GM12891 (cell line): Measurements from ENCODE around the gene ICAM3.
"Not testable (repeated sequence)": the region's sequence is repeated elsewhere in the genome, so short reads cannot be mapped to it uniquely, and the experiment has no call there.

Experiments used
- POLR2A ChIP-seq: IDR thresholded peaks from 2 replicates; pipeline ENCODE4 v1.6.1; 2011; ENCODE audit warnings: low read depth, low read length, control low read depth
- POLR2AphosphoS5 ChIP-seq: IDR thresholded peaks from 2 replicates; pipeline ENCODE4 v1.6.1; 2011; ENCODE audit warnings: low read depth, low read length, control low read depth
- POU2F2 ChIP-seq: IDR thresholded peaks from 2 replicates; pipeline ENCODE4 v1.6.1; 2011; ENCODE audit warnings: low read depth, mild to moderate bottlenecking, control low read depth, low read length, moderate library complexity
- SPI1 ChIP-seq: IDR thresholded peaks from 2 replicates; pipeline ENCODE4 v1.6.1; 2011; ENCODE audit warnings: low read depth, low read length, control low read depth
- TAF1 ChIP-seq: IDR thresholded peaks from 2 replicates; pipeline ENCODE4 v1.6.1; 2011; ENCODE audit warnings: low read depth, low read length, control low read depth

DNA sequence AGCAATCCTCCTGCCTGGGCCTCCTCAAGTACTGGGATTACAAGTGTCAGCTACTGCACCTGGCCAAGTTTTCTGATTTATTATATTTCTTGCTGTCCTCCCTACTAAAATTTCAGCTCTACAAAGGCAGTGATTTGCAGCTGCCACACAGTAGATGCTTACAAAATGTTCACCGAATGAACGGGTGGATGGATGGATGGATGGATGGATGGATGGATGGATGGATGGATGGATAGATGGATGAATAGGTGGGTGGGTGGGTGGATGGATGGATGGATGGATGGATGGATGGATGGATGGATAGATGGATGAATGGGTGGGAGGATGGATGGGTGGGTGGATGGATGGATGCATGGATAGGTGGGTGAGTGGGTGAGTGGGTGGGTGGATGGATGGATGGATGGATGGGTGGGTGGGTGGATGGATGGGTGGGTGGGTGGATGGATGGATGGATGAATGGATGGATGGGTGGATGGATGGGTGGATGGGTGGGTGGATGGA, 37.8 kb upstream of the ICAM3 start:
- TF ChIP-seq POLR2AphosphoS5, POLR2A, TAF1, SPI1, POU2F2: not testable (repeated sequence)
